ENCODE results near the gene C14orf93.

- TF ChIP-seq CTCF (conservative IDR thresholded peaks at IDR 0.05 in 1 of 2, IDR thresholded peaks at IDR 0.05 in 1 of 2; ENCODE audit: low read depth in 1 of 2, low read length in 2 of 2) (no peak), EZH2 (IDR thresholded peaks at IDR 0.05; ENCODE audit: low read length, missing control alignments) (no peak)
These were observed 11.5 kb upstream of the C14orf93 start for GRCh38 chr14:23021434-23021833.
